Measurements from ENCODE around the gene SMIM36. TPM values are rescaled to one million over a fixed set of nuclear protein-coding genes. Genes with fewer than 3 reads are reported as not detected.

The SMIM36 gene
- total RNA-seq, 1 experiment from 2014 or later, result not detected

- TF ChIP-seq PRDM15 (CRISPR knock-in tag; IDR thresholded peaks at IDR 0.05) (no peak), RORB (CRISPR knock-in tag; IDR thresholded peaks at IDR 0.05) (no peak), CREM (CRISPR knock-in tag; IDR thresholded peaks at IDR 0.05) (no peak), ZNF416 (CRISPR knock-in tag; IDR thresholded peaks at IDR 0.05) (no peak), GRHL2 (CRISPR knock-in tag; IDR thresholded peaks at IDR 0.05; ENCODE audit: insufficient replicate concordance, severe bottlenecking) (no peak), ATF6 (CRISPR knock-in tag; IDR thresholded peaks at IDR 0.05) (no peak), EMX1 (CRISPR knock-in tag; IDR thresholded peaks at IDR 0.05) (no peak), FOXP1 (CRISPR knock-in tag; IDR thresholded peaks at IDR 0.05; ENCODE audit: borderline replicate concordance) (no peak)
- TF ChIP-seq, protein P1, sequence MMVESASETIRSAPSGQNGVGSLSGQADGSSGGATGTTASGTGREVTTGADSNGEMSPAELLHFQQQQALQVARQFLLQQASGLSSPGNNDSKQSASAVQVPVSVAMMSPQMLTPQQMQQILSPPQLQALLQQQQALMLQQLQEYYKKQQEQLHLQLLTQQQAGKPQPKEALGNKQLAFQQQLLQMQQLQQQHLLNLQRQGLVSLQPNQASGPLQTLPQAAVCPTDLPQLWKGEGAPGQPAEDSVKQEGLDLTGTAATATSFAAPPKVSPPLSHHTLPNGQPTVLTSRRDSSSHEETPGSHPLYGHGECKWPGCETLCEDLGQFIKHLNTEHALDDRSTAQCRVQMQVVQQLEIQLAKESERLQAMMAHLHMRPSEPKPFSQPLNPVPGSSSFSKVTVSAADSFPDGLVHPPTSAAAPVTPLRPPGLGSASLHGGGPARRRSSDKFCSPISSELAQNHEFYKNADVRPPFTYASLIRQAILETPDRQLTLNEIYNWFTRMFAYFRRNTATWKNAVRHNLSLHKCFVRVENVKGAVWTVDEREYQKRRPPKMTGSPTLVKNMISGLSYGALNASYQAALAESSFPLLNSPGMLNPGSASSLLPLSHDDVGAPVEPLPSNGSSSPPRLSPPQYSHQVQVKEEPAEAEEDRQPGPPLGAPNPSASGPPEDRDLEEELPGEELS (CRISPR knock-in tag; IDR thresholded peaks at IDR 0.05), result no peak
Observed at GRCh38 chr17:55484575-55484974, 26.7 kb downstream of the SMIM36 start (continued).

GRCh38 chr17:55482591-55483389, 28.5 kb downstream of the SMIM36 start:
- no peaks in the 10 kb centered on the region for H3K9me3 Mint-ChIP-seq
- peaks cover 22% of the 10 kb centered on the region for H3K4me1 Mint-ChIP-seq
- no peak overlapping the region for H3K27ac Mint-ChIP-seq
- H3K27me3 Mint-ChIP-seq (ENCODE audit: low read depth), result no peaks in the 10 kb centered on the region; the same call in 1 of the 2 replicates
- DNase-seq (ENCODE audit: low spot score) (no peak), ATAC-seq (no peak)
- no peak overlapping the region for H3K4me3 Mint-ChIP-seq
- CTCF ChIA-PET, result no interaction called here
- H3K36me3 Mint-ChIP-seq, result no peaks in the 10 kb centered on the region
- POLR2A ChIA-PET, result no interaction called here
- no peak for TF ChIP-seq IRF2 (CRISPR knock-in tag; IDR thresholded peaks at IDR 0.05; ENCODE audit: borderline replicate concordance, low read depth)
- TF ChIP-seq, protein P2, sequence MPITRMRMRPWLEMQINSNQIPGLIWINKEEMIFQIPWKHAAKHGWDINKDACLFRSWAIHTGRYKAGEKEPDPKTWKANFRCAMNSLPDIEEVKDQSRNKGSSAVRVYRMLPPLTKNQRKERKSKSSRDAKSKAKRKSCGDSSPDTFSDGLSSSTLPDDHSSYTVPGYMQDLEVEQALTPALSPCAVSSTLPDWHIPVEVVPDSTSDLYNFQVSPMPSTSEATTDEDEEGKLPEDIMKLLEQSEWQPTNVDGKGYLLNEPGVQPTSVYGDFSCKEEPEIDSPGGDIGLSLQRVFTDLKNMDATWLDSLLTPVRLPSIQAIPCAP (CRISPR knock-in tag; IDR thresholded peaks at IDR 0.05), result no peak
- no peak for TF ChIP-seq ATF1 (CRISPR knock-in tag; IDR thresholded peaks at IDR 0.05)
- TF ChIP-seq TP53 (CRISPR knock-in tag; IDR thresholded peaks at IDR 0.05), result no peak
- TF ChIP-seq TEAD1 (CRISPR knock-in tag; IDR thresholded peaks at IDR 0.05), result no peak
- no peak for TF ChIP-seq AFF4 (CRISPR knock-in tag; IDR thresholded peaks at IDR 0.05; ENCODE audit: borderline replicate concordance)
- TF ChIP-seq PRRX2 (CRISPR knock-in tag; IDR thresholded peaks at IDR 0.05), result no peak
- TF ChIP-seq RORB (CRISPR knock-in tag; IDR thresholded peaks at IDR 0.05), result no peak
- TF ChIP-seq NFYB (CRISPR knock-in tag; conservative IDR thresholded peaks at IDR 0.05; ENCODE audit: low read depth), result no peak
- TF ChIP-seq ZNF425 (CRISPR knock-in tag; conservative IDR thresholded peaks at IDR 0.05), result no peak
- TF ChIP-seq ZNF232 (CRISPR knock-in tag; IDR thresholded peaks at IDR 0.05), result no peak
